ENCODE measurements around the gene GDPD2.

GDPD2 gene

GRCh38 chrX:70402721-70403120, 20.4 kb upstream of the GDPD2 start:
- Histone ChIP-seq H3K9me3 (replicated peaks; ENCODE audit: insufficient read depth, low read length) (no peaks in the 10 kb centered on the region), H3K4me1 (ENCODE audit: low read length) (no peaks in the 10 kb centered on the region), H4K20me1 (ENCODE audit: insufficient read depth, low read length) (no peaks in the 10 kb centered on the region), H3K9ac (ENCODE audit: low read length) (no peak overlapping the region), H3K4me3 (ENCODE audit: low read length) (no peak overlapping the region), H3K36me3 (replicated peaks; ENCODE audit: insufficient read depth, low read length) (no peaks in the 10 kb centered on the region), H3K9me2 (replicated peaks; ENCODE audit: insufficient read depth, low read length) (no peaks in the 10 kb centered on the region), H3F3A (ENCODE audit: insufficient read depth, low read length) (no peaks in the 10 kb centered on the region), H3K27me3 (replicated peaks; ENCODE audit: insufficient read depth, low read length) (no peaks in the 10 kb centered on the region), H3K27ac (ENCODE audit: low read length) (no peak overlapping the region), H2AFZ (ENCODE audit: low read length) (no peak overlapping the region), H3K79me2 (ENCODE audit: low read length) (no peaks in the 10 kb centered on the region), H3K4me2 (ENCODE audit: low read depth, low read length) (no peak overlapping the region)
- no peak for DNase-seq
- TF ChIP-seq EZH2 (optimal IDR thresholded peaks at IDR 0.05; ENCODE audit: low read depth, low read length) (no peak), CTCF (IDR thresholded peaks at IDR 0.05; ENCODE audit: low read length) (no peak), EZH2phosphoT487 (IDR thresholded peaks at IDR 0.05; ENCODE audit: low read length) (no peak)

DNA sequence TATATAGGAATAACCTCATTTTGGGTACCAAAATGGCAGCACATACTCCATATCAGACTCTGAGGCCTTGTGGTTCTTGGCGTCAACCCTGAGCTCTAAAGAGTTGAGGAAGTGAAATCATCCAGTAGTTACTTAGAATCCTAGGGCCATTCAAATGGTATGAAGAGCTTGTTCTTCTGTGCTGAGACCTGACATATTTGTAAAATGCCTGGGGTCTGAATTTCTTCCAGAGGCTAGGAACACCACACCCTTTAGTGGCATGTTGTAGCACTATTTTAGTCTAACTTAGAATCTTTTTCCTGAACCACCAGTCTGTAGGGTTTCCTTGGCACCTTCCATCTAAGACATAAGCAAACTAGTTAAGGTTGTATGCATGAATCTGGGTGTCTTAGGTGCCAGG, 18.1 kb upstream of the GDPD2 start:
- Histone ChIP-seq H2AFZ (ENCODE audit: low read length) (no peak overlapping the region), H3K4me2 (ENCODE audit: low read depth, low read length) (no peak overlapping the region), H3K27ac (ENCODE audit: low read length) (no peak overlapping the region), H3K4me1 (ENCODE audit: low read length) (no peaks in the 10 kb centered on the region), H4K20me1 (ENCODE audit: insufficient read depth, low read length) (no peaks in the 10 kb centered on the region), H3F3A (ENCODE audit: insufficient read depth, low read length) (no peaks in the 10 kb centered on the region), H3K4me3 (ENCODE audit: low read length) (no peak overlapping the region), H3K9ac (ENCODE audit: low read length) (no peak overlapping the region), H3K9me3 (replicated peaks; ENCODE audit: insufficient read depth, low read length) (no peaks in the 10 kb centered on the region), H3K79me2 (ENCODE audit: low read length) (no peaks in the 10 kb centered on the region), H3K9me2 (replicated peaks; ENCODE audit: insufficient read depth, low read length) (no peaks in the 10 kb centered on the region), H3K36me3 (replicated peaks; ENCODE audit: insufficient read depth, low read length) (no peaks in the 10 kb centered on the region), H3K27me3 (replicated peaks; ENCODE audit: insufficient read depth, low read length) (no peaks in the 10 kb centered on the region)
- DNase-seq, result no peak
- TF ChIP-seq CTCF (IDR thresholded peaks at IDR 0.05; ENCODE audit: low read length), result no peak
- no peak for TF ChIP-seq EZH2 (optimal IDR thresholded peaks at IDR 0.05; ENCODE audit: low read depth, low read length)
- no peak for TF ChIP-seq EZH2phosphoT487 (IDR thresholded peaks at IDR 0.05; ENCODE audit: low read length)

GRCh38 chrX:70410921-70411320, 12.2 kb upstream of the GDPD2 start:
- H3K4me2 ChIP-seq (ENCODE audit: low read depth, low read length), result no peak overlapping the region
- H3K27me3 ChIP-seq (replicated peaks; ENCODE audit: insufficient read depth, low read length), result no peaks in the 10 kb centered on the region
- no peaks in the 10 kb centered on the region for H3K4me1 ChIP-seq (ENCODE audit: low read length)
- H3F3A ChIP-seq (ENCODE audit: insufficient read depth, low read length), result no peaks in the 10 kb centered on the region
- no peak overlapping the region for H3K9ac ChIP-seq (ENCODE audit: low read length)
- no peaks in the 10 kb centered on the region for H3K36me3 ChIP-seq (replicated peaks; ENCODE audit: insufficient read depth, low read length)
- H3K4me3 ChIP-seq (ENCODE audit: low read length), result no peak overlapping the region
- H2AFZ ChIP-seq (ENCODE audit: low read length), result no peak overlapping the region
- no peak for DNase-seq
- H3K79me2 ChIP-seq (ENCODE audit: low read length), result no peaks in the 10 kb centered on the region
- TF ChIP-seq CTCF (IDR thresholded peaks at IDR 0.05; ENCODE audit: low read length) (no peak), EZH2phosphoT487 (IDR thresholded peaks at IDR 0.05; ENCODE audit: low read length) (no peak), EZH2 (optimal IDR thresholded peaks at IDR 0.05; ENCODE audit: low read depth, low read length) (no peak)
- no peak overlapping the region for H3K27ac ChIP-seq (ENCODE audit: low read length)
- H3K9me2 ChIP-seq (replicated peaks; ENCODE audit: insufficient read depth, low read length), result no peaks in the 10 kb centered on the region
- H3K9me3 ChIP-seq (replicated peaks; ENCODE audit: insufficient read depth, low read length), result no peaks in the 10 kb centered on the region
- no peaks in the 10 kb centered on the region for H4K20me1 ChIP-seq (ENCODE audit: insufficient read depth, low read length)

Data from MM.1S (cell line).